ENCODE data around the gene MBD2.
A peak's percentile ranks its signal among the peaks of the same experiment; 100 is the strongest.

DNA sequence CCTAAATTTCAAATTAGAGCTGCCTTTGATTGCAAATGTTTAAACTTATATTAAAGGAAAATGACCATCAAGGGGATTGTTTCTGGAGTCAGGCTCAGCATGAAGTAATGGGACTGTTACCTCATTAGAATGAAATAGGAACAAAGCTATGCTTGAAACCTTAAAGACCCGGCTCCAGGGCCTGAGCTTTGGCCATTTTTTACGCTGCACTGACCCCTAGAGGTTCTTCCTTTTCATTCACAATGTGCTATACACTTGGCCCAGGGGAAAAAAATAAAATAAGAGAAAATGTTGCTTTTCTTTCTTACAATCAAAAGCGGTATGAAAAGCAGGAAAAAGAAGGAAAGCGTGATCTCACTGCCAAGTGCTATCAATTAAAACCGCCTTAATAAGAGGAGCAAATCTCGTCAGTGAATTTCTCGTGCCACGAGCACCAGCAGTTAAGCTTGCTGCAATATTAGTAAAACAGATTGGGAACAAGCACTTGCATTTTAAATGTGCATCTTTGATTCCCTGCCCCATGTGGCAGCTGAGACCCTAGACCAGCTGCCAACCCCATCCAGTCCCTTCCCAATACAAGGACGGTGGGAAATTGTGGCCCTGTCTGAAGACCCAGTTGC, 96.6 kb downstream of the MBD2 start:
- TF ChIP-seq, protein P1, sequence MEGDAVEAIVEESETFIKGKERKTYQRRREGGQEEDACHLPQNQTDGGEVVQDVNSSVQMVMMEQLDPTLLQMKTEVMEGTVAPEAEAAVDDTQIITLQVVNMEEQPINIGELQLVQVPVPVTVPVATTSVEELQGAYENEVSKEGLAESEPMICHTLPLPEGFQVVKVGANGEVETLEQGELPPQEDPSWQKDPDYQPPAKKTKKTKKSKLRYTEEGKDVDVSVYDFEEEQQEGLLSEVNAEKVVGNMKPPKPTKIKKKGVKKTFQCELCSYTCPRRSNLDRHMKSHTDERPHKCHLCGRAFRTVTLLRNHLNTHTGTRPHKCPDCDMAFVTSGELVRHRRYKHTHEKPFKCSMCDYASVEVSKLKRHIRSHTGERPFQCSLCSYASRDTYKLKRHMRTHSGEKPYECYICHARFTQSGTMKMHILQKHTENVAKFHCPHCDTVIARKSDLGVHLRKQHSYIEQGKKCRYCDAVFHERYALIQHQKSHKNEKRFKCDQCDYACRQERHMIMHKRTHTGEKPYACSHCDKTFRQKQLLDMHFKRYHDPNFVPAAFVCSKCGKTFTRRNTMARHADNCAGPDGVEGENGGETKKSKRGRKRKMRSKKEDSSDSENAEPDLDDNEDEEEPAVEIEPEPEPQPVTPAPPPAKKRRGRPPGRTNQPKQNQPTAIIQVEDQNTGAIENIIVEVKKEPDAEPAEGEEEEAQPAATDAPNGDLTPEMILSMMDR (IDR thresholded peaks at IDR 0.05; ENCODE audit: low read depth, low read length, missing input control), result peak; percentile 36
- TF ChIP-seq RAD21 (IDR thresholded peaks at IDR 0.05) (peak; percentile 64 to 71), TAF1 (conservative IDR thresholded peaks at IDR 0.05) (no peak), HNF4A (conservative IDR thresholded peaks at IDR 0.05) (no peak), YY1 (IDR thresholded peaks at IDR 0.05) (no peak), EGR1 (IDR thresholded peaks at IDR 0.05; ENCODE audit: low read depth in 2 of 2) (no peak), GABPA (IDR thresholded peaks at IDR 0.05 in 1 of 2, conservative IDR thresholded peaks at IDR 0.05 in 1 of 2) (no peak), FOXA1 (IDR thresholded peaks at IDR 0.05) (no peak), JUND (IDR thresholded peaks at IDR 0.05) (no peak)
- TF ChIP-seq, protein P2, sequence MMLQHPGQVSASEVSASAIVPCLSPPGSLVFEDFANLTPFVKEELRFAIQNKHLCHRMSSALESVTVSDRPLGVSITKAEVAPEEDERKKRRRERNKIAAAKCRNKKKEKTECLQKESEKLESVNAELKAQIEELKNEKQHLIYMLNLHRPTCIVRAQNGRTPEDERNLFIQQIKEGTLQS (IDR thresholded peaks at IDR 0.05), result no peak
- TF ChIP-seq, protein P3, sequence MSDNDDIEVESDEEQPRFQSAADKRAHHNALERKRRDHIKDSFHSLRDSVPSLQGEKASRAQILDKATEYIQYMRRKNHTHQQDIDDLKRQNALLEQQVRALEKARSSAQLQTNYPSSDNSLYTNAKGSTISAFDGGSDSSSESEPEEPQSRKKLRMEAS (IDR thresholded peaks at IDR 0.05), result no peak
- TF ChIP-seq, protein P4, sequence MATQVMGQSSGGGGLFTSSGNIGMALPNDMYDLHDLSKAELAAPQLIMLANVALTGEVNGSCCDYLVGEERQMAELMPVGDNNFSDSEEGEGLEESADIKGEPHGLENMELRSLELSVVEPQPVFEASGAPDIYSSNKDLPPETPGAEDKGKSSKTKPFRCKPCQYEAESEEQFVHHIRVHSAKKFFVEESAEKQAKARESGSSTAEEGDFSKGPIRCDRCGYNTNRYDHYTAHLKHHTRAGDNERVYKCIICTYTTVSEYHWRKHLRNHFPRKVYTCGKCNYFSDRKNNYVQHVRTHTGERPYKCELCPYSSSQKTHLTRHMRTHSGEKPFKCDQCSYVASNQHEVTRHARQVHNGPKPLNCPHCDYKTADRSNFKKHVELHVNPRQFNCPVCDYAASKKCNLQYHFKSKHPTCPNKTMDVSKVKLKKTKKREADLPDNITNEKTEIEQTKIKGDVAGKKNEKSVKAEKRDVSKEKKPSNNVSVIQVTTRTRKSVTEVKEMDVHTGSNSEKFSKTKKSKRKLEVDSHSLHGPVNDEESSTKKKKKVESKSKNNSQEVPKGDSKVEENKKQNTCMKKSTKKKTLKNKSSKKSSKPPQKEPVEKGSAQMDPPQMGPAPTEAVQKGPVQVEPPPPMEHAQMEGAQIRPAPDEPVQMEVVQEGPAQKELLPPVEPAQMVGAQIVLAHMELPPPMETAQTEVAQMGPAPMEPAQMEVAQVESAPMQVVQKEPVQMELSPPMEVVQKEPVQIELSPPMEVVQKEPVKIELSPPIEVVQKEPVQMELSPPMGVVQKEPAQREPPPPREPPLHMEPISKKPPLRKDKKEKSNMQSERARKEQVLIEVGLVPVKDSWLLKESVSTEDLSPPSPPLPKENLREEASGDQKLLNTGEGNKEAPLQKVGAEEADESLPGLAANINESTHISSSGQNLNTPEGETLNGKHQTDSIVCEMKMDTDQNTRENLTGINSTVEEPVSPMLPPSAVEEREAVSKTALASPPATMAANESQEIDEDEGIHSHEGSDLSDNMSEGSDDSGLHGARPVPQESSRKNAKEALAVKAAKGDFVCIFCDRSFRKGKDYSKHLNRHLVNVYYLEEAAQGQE (IDR thresholded peaks at IDR 0.05), result no peak
- TF ChIP-seq, protein P5, sequence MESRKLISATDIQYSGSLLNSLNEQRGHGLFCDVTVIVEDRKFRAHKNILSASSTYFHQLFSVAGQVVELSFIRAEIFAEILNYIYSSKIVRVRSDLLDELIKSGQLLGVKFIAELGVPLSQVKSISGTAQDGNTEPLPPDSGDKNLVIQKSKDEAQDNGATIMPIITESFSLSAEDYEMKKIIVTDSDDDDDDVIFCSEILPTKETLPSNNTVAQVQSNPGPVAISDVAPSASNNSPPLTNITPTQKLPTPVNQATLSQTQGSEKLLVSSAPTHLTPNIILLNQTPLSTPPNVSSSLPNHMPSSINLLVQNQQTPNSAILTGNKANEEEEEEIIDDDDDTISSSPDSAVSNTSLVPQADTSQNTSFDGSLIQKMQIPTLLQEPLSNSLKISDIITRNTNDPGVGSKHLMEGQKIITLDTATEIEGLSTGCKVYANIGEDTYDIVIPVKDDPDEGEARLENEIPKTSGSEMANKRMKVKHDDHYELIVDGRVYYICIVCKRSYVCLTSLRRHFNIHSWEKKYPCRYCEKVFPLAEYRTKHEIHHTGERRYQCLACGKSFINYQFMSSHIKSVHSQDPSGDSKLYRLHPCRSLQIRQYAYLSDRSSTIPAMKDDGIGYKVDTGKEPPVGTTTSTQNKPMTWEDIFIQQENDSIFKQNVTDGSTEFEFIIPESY (IDR thresholded peaks at IDR 0.05), result no peak

Data from liver (tissue), 3 donors.